GM23338 (cell line): Measurements from ENCODE around the gene ITPRID1. TPM values are rescaled to one million over a fixed set of nuclear protein-coding genes. Genes with fewer than 3 reads are reported as not detected.

ENCODE experiments used
- ATAC-seq: fragments of 200-7000 bp; cut with Tn5 transposase; 3 replicates; pipeline ENCODE4 v1.9.1; 2020
- DNase-seq: peaks from one replicate; pipeline ENCODE4 v3.0.0-alpha.2; 2015; ENCODE audit warnings: low spot score
- H2AFZ ChIP-seq: fragments of 200-600 bp; sonication (generic); 2 replicates; pipeline ENCODE4 v1.8.0; 2016; ENCODE audit warnings: antibody characterized with exemption, mild to moderate bottlenecking, moderate library complexity
- H3F3A ChIP-seq: fragments of 200-600 bp; sonication (generic); replicated peaks from 2 replicates; pipeline ENCODE4 v1.8.0; 2017; ENCODE audit warnings: antibody characterized with exemption, mixed run types, low read depth
- H3K27ac ChIP-seq: fragments of 200-600 bp; sonication (generic); 2 replicates; pipeline ENCODE4 v1.6.1; 2016; ENCODE audit warnings: low read depth
- H3K27me3 ChIP-seq: fragments of 200-600 bp; sonication (generic); 2 replicates; pipeline ENCODE4 v1.8.0; 2016; ENCODE audit warnings: mild to moderate bottlenecking, mixed run types, moderate library complexity; ENCODE audit not compliant: insufficient read depth
- H3K36me3 ChIP-seq: fragments of 200-600 bp; sonication (generic); 2 replicates; pipeline ENCODE4 v1.8.0; 2016; ENCODE audit warnings: mild to moderate bottlenecking; ENCODE audit not compliant: insufficient read depth
- H3K4me1 ChIP-seq: fragments of 200-600 bp; sonication (generic); 2 replicates; pipeline ENCODE4 v1.8.0; 2016; ENCODE audit warnings: mild to moderate bottlenecking, moderate library complexity; ENCODE audit not compliant: insufficient read depth
- H3K4me2 ChIP-seq: fragments of 200-600 bp; sonication (generic); 2 replicates; pipeline ENCODE4 v1.7.1; 2017; ENCODE audit warnings: mixed run types
- H3K4me3 ChIP-seq: fragments of 200-600 bp; sonication (generic); 2 replicates; pipeline ENCODE4 v1.6.1; 2016; ENCODE audit warnings: mixed run types
- H3K79me2 ChIP-seq: fragments of 200-600 bp; sonication (generic); replicated peaks from 2 replicates; pipeline ENCODE4 v1.8.0; 2017; ENCODE audit warnings: mild to moderate bottlenecking; ENCODE audit not compliant: insufficient read depth
- H3K9me2 ChIP-seq: fragments of 200-600 bp; sonication (generic); 2 replicates; pipeline ENCODE4 v1.8.0; 2017; ENCODE audit not compliant: insufficient read depth
- H4K20me1 ChIP-seq: fragments of 200-600 bp; sonication (generic); replicated peaks from 2 replicates; pipeline ENCODE4 v1.8.0; 2017; ENCODE audit warnings: mild to moderate bottlenecking; ENCODE audit not compliant: insufficient read depth
- H3K27ac Mint-ChIP-seq: 2 replicates; pipeline ENCODE4 v1.8.0; 2020; ENCODE audit warnings: inconsistent platforms, mild to moderate bottlenecking, moderate library complexity, mixed read lengths
- H3K27me3 Mint-ChIP-seq: 3 replicates; pipeline ENCODE4 v1.8.0; 2022; ENCODE audit warnings: low read depth, mild to moderate bottlenecking, moderate library complexity, mixed read lengths, inconsistent platforms; ENCODE audit not compliant: insufficient read depth, poor library complexity
- H3K36me3 Mint-ChIP-seq: 3 replicates; pipeline ENCODE4 v1.8.0; 2021; ENCODE audit warnings: low read depth, mild to moderate bottlenecking, inconsistent platforms, moderate library complexity, mixed read lengths
- H3K4me1 Mint-ChIP-seq: 3 replicates; pipeline ENCODE4 v1.8.0; 2020; ENCODE audit warnings: mild to moderate bottlenecking, inconsistent platforms, mixed read lengths
- H3K4me3 Mint-ChIP-seq: 3 replicates; pipeline ENCODE4 v1.8.0; 2021; ENCODE audit warnings: moderate library complexity, mild to moderate bottlenecking, inconsistent platforms, mixed read lengths
- H3K9me3 Mint-ChIP-seq: 3 replicates; pipeline ENCODE4 v1.8.0; 2020; ENCODE audit warnings: moderate library complexity, mild to moderate bottlenecking, inconsistent platforms, mixed read lengths
- CREB1 ChIP-seq: fragments of 250-450 bp; sonication (Bioruptor Pico); IDR thresholded peaks from 2 replicates; pipeline ENCODE4 v1.5.0; 2020; ENCODE audit warnings: low read depth, mild to moderate bottlenecking, moderate library complexity
- JUNB ChIP-seq: IDR thresholded peaks from one replicate; pipeline ENCODE4 v1.6.1; 2016; ENCODE audit warnings: antibody characterized with exemption; ENCODE audit not compliant: unreplicated experiment
- NANOG ChIP-seq: IDR thresholded peaks from 2 replicates; pipeline ENCODE4 v1.6.1; 2016; ENCODE audit warnings: antibody characterized with exemption, borderline replicate concordance
- STAT1 ChIP-seq: IDR thresholded peaks from one replicate; pipeline ENCODE4 v1.6.1; 2016; ENCODE audit warnings: antibody characterized with exemption; ENCODE audit not compliant: unreplicated experiment
- ZNF114 ChIP-seq: fragments of 250-450 bp; sonication (Bioruptor Pico); IDR thresholded peaks from 2 replicates; pipeline ENCODE4 v1.5.0; 2020; ENCODE audit warnings: mild to moderate bottlenecking, moderate library complexity
- polyA plus RNA-seq: library from polyadenylated mRNA; unstranded; fragments of >200 nt; fragmentation: Nextera tagmentation; extraction: Ambion mirVana; gene quantifications from 2 replicates; pipeline ENCODE4 v1.2.1, GENCODE V29; 2016
- total RNA-seq: library from RNA; depleted of rRNA; stranded (reverse); fragments of >200 nt; shearing (Covaris generic); gene quantifications from 2 replicates; pipeline ENCODE4 v1.2.3, GENCODE V29; 2014
- TF ChIP-seq, protein P1 (sequence below): fragments of 250-450 bp; sonication (Bioruptor Pico); IDR thresholded peaks from 2 replicates; pipeline ENCODE4 v1.5.0; 2020; ENCODE audit warnings: mild to moderate bottlenecking, moderate library complexity
- TF ChIP-seq, protein P2 (sequence below): IDR thresholded peaks from one replicate; pipeline ENCODE4 v1.6.1; 2018; ENCODE audit warnings: antibody characterized with exemption; ENCODE audit not compliant: unreplicated experiment

ITPRID1 gene
- total and polyA plus RNA-seq, 2 experiments from 2014 or later: 0.05 to 0.45 TPM

DNA sequence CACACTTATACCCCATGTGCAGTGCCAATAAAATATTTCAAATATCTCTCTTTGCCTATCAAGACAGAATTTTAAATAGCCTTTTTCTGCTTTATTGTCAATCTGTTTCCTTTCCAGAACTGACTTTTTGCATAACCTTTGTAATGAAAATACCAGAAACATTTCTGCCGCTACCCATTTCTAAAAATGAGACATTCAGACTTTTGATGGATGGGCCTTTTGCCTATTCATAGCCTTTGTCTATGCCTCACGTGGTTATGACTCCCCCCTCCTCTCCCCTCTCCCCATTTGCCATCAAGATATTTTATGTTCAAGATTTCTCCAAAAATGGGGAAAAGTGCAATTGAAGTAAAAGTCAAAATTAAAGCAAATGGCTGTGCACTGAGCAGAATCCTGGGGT is 179.0 kb downstream of the ITPRID1 start:
- ATAC-seq (no peak), DNase-seq (no peak)
- no peak overlapping the region for H3K4me3 ChIP-seq
- no peak for TF ChIP-seq ZNF114 (CRISPR knock-in tag)
- no peak for TF ChIP-seq STAT1
- no peak for TF ChIP-seq NANOG
- no peak for TF ChIP-seq JUNB
- TF ChIP-seq, protein P1, sequence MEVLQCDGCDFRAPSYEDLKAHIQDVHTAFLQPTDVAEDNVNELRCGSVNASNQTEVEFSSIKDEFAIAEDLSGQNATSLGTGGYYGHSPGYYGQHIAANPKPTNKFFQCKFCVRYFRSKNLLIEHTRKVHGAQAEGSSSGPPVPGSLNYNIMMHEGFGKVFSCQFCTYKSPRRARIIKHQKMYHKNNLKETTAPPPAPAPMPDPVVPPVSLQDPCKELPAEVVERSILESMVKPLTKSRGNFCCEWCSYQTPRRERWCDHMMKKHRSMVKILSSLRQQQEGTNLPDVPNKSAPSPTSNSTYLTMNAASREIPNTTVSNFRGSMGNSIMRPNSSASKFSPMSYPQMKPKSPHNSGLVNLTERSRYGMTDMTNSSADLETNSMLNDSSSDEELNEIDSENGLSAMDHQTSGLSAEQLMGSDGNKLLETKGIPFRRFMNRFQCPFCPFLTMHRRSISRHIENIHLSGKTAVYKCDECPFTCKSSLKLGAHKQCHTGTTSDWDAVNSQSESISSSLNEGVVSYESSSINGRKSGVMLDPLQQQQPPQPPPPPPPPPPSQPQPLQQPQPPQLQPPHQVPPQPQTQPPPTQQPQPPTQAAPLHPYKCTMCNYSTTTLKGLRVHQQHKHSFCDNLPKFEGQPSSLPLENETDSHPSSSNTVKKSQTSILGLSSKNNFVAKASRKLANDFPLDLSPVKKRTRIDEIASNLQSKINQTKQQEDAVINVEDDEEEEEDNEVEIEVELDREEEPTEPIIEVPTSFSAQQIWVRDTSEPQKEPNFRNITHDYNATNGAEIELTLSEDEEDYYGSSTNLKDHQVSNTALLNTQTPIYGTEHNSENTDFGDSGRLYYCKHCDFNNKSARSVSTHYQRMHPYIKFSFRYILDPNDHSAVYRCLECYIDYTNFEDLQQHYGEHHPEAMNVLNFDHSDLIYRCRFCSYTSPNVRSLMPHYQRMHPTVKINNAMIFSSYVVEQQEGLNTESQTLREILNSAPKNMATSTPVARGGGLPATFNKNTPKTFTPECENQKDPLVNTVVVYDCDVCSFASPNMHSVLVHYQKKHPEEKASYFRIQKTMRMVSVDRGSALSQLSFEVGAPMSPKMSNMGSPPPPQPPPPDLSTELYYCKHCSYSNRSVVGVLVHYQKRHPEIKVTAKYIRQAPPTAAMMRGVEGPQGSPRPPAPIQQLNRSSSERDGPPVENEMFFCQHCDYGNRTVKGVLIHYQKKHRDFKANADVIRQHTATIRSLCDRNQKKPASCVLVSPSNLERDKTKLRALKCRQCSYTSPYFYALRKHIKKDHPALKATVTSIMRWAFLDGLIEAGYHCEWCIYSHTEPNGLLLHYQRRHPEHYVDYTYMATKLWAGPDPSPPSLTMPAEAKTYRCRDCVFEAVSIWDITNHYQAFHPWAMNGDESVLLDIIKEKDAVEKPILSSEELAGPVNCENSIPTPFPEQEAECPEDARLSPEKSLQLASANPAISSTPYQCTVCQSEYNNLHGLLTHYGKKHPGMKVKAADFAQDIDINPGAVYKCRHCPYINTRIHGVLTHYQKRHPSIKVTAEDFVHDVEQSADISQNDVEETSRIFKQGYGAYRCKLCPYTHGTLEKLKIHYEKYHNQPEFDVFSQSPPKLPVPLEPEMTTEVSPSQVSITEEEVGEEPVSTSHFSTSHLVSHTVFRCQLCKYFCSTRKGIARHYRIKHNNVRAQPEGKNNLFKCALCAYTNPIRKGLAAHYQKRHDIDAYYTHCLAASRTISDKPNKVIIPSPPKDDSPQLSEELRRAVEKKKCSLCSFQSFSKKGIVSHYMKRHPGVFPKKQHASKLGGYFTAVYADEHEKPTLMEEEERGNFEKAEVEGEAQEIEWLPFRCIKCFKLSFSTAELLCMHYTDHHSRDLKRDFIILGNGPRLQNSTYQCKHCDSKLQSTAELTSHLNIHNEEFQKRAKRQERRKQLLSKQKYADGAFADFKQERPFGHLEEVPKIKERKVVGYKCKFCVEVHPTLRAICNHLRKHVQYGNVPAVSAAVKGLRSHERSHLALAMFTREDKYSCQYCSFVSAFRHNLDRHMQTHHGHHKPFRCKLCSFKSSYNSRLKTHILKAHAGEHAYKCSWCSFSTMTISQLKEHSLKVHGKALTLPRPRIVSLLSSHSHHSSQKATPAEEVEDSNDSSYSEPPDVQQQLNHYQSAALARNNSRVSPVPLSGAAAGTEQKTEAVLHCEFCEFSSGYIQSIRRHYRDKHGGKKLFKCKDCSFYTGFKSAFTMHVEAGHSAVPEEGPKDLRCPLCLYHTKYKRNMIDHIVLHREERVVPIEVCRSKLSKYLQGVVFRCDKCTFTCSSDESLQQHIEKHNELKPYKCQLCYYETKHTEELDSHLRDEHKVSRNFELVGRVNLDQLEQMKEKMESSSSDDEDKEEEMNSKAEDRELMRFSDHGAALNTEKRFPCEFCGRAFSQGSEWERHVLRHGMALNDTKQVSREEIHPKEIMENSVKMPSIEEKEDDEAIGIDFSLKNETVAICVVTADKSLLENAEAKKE (CRISPR knock-in tag): no peak
- TF ChIP-seq, protein P2, sequence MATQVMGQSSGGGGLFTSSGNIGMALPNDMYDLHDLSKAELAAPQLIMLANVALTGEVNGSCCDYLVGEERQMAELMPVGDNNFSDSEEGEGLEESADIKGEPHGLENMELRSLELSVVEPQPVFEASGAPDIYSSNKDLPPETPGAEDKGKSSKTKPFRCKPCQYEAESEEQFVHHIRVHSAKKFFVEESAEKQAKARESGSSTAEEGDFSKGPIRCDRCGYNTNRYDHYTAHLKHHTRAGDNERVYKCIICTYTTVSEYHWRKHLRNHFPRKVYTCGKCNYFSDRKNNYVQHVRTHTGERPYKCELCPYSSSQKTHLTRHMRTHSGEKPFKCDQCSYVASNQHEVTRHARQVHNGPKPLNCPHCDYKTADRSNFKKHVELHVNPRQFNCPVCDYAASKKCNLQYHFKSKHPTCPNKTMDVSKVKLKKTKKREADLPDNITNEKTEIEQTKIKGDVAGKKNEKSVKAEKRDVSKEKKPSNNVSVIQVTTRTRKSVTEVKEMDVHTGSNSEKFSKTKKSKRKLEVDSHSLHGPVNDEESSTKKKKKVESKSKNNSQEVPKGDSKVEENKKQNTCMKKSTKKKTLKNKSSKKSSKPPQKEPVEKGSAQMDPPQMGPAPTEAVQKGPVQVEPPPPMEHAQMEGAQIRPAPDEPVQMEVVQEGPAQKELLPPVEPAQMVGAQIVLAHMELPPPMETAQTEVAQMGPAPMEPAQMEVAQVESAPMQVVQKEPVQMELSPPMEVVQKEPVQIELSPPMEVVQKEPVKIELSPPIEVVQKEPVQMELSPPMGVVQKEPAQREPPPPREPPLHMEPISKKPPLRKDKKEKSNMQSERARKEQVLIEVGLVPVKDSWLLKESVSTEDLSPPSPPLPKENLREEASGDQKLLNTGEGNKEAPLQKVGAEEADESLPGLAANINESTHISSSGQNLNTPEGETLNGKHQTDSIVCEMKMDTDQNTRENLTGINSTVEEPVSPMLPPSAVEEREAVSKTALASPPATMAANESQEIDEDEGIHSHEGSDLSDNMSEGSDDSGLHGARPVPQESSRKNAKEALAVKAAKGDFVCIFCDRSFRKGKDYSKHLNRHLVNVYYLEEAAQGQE: no peak
- no peak for TF ChIP-seq CREB1 (CRISPR knock-in tag)
- H3K4me2 ChIP-seq: no peak overlapping the region
- no peaks in the 10 kb centered on the region for H3K9me2 ChIP-seq
- no peaks in the 10 kb centered on the region for H4K20me1 ChIP-seq
- no peaks in the 10 kb centered on the region for H3K79me2 ChIP-seq
- H2AFZ ChIP-seq: no peak overlapping the region; the same call in 1 of the 2 replicates
- Mint-ChIP-seq H3K4me3 (no peak overlapping the region), H3K9me3 (no peaks in the 10 kb centered on the region), H3K36me3 (no peaks in the 10 kb centered on the region), H3K27ac (no peak overlapping the region; the same call in 1 of the 2 replicates), H3K27me3 (peaks cover 2% of the 10 kb centered on the region), H3K4me1 (peaks cover 37% of the 10 kb centered on the region)
- H3K27me3 ChIP-seq: no peaks in the 10 kb centered on the region
- H3K27ac ChIP-seq: no peak overlapping the region
- H3K36me3 ChIP-seq: no peaks in the 10 kb centered on the region
- H3K4me1 ChIP-seq: peaks cover 37% of the 10 kb centered on the region
- H3F3A ChIP-seq: peaks cover 3% of the 10 kb centered on the region; the same call in 1 of the 2 replicates
